Measurements from ENCODE around the gene EXOC6.
"Not testable (repeated sequence)": the region's sequence is repeated elsewhere in the genome, so short reads cannot be mapped to it uniquely, and the experiment has no call there.

EXOC6 gene

DNA sequence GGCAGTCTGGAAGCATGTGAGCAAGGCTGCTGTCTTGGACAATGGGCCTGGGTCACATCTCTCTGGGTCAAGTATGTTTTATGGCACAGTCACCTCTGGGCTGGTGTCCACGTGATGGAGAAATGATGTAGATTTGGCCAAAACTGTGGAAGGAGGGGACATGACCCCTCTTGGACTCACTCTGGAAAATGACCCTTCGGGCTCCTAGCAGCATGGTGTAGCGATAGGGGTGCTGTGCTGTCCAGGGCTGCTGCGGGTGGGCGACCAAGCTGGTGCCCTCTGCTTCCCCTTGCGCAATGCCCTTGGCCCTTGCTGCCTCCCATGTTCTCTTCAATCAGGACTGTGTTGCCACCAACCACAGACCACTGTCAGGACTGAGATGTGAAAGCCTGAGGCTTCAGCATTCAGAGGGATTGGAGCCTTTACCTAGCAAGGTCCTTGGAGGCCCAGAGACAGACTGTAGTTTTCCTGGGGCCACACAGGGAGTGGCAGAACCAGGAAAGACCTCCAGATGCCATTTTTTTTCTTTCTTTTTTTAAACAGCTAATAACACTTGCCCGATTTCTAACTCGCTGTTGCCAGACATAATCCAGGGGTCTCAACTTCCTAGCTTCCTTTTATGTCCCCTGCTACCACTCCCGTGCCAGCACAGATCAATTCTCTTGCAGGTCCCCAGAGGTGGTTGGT lies 231.5 kb downstream of the EXOC6 start:
- DNase-seq (ENCODE audit: low read depth in 3 of 3), result no peak

DNA sequence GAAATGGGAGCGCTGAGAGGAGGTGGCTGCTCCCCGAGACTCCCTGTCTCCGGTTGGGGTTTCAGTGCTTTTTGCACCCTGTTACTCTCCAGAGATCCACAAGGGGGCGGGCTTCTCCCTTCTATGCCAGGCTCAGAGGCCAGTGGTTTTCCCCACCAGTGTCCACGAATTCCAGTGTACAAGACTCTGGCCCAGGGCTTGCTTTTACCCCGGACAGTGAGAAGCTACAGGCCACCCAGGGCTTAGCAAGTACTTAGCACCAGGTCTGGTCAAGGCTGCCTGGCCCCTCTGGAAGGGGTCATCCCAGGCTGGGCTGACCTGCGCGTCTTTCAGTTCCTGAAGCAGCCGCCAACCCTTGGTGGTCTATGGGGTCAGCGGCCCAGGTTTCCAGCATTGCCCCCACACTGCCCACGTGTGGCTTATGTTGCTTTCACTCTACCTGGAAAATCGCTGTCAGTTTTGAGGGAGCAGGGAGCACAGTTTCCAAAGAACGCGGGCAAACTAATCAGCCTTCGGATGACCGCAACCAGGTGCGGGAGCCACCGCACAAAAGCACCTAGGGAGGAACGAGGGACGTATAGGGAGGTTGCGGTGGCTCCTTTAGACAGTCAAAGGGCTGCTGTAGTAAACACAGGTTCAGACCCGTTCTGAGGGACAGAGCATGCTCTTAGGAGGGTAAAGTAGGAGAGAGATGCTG lies 232.2 kb downstream of the EXOC6 start:
- peak in 1 of 3 donors; percentile 28 for DNase-seq (ENCODE audit: low read depth in 3 of 3)

DNA sequence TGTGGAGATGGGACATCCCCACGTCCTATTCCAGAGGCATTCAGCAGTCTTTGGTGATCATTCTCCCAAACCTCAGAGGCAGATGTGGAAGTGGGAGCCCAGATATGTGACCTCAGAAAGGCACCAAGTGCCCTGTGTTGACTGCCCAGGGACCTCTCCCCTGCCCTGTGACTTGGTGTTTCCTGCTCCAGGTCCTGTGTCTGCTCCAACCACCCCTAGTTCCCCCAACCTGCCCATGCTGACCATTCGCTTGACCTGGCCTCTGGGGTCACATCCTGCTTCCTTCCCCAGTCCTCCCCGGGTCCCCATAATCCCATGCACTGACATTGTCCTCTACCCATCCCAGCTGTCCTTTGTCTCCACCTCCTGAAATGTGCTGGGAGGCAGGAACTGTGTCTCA lies 233.0 kb downstream of the EXOC6 start:
- no peak for DNase-seq (ENCODE audit: low read depth in 3 of 3)

DNA sequence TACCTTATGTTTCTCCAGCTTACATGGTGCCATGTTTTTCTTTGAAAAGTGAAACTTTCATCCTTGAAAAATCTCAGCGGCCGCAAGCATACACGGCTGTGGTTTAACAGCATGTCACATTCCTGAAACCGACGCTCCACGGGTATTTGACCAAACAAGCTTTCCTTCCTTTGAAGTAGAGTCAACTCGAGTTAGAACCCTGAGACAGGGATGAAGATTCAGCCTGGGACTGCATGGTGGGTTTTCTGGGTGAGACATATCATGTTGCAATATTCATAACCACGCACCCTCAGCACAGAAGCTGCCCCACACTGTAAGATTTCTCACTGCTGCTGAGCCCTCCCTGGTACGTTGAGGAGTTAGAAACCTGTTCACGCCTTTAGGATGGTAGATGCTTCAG lies 233.5 kb downstream of the EXOC6 start:
- no peak for DNase-seq (ENCODE audit: low read depth in 3 of 3)

DNA sequence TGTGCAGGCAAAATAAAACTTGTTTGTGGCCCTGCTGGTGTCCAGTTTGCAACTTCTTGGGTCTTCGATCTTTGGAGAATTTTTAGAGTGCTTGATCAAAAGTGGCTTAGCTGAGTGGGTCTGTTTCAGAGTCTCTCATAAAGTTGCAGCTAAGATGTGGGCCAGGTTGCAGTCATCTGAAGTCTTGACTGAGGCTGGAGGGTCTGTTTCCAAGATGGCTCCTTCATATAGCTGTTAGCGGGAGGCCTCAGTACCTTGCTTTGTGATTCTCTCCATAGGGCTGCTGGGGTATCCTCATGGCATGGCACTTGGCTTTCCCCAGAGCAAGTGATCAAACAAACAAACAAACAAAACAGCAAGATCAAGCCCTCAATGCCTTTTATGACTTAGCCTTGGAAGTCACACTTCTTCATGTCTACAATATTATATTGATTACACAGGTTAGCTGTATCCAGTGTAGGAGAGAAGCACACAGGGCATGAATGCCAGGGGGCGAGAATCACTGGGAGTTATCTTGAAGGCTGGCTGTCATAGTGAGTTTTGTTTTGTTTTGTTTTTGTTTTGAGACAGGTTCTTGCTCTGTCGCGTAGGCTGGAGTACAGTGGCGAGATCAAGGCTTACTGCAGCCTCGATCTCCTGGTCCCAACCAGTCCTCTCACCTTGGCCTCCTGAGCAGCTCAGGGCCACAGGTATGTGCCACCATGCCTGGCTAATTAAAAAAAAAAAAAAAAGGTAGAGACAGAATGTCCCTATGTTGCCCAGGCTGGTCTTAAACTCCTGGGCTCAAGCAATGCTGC lies 235.6 kb downstream of the EXOC6 start:
- no peak for DNase-seq (ENCODE audit: low read depth in 3 of 3)

DNA sequence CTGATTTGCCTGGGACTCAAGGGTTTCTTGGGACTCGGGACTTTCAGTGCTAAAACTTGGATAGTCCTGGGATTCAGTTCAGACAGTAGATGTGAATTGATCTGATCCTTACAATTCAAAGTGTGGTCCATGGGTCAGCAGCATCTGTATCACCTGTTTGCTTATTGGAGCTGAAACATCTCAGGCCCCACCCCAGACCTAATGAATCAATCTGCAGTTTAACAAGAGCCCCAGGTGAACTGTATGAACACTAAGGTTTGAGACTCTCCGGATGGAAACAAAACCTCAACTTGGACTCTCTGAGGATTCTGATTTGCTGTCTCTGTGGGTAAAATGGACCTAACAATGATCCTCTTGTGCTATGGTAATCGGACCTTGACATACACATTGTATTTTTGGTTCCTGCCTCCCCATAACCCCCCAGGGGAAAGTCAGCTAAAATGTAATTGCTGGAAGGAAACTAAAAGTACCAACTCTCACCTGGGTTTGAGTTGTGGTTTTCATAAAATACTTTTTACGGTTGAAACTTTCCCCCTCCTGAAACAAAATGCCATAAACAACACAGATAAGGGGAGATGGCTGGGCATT lies 237.0 kb downstream of the EXOC6 start:
- no peak for DNase-seq (ENCODE audit: low read depth in 3 of 3)

DNA sequence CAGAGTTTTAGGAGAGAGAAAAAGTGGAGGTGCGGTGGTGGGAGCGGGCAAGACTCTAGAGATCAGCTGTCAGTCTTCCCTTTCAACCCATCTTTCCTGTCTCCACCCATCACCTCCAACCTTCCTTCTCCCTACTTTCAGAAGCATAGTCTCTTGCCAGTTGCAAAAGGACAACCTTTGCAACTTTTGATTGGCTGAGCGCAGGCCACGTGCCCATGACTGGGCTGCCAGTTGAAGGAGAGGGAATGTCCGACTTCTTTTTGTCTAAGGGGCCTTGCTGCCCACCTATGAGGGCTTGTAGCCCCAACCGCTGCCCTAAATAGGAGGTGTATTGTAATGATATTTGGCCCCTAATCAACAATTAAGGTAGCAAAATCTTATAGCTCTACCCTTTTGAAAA lies 238.0 kb downstream of the EXOC6 start:
- no peak for DNase-seq (ENCODE audit: low read depth in 3 of 3)

DNA sequence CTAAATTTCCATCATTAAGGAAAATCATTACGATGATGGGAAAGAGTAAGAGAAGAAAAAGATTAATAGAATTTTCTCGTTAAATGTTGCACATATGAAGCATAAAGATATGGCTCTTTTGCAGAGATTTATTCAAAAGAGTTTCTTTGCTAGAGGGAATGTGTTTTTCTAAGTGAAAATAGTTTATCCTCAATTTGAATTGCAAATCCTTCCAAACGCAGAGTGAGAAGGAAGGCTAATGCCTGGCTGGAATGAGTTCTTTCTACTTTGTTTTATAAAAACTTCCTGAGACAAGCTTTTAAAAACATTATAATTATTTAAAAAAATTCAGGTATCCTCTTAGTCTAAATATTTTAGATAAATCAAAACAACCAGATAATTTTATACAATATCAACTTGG lies 239.5 kb downstream of the EXOC6 start:
- no peak for DNase-seq (ENCODE audit: low read depth in 3 of 3)

DNA sequence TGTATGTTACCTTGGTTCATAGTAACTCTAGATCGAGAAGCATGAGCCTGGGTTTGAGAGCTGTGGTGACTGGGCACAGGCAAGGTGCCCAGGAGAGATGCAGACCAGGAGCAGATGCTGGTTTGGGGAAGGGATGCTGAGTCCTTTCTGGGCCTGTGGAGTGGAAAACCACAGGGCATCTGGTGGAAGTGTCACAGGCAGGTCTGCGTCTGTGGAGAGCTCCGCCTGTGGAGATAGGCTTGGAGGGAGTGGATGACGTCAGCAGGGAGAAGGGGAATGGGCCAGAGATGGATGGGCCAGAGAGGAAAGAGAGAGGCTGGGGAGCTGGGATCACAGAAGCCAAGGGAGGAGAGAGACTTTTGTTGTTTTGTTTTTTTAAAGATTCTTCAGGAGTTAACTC lies 240.1 kb downstream of the EXOC6 start:
- no peak for DNase-seq (ENCODE audit: low read depth in 3 of 3)

DNA sequence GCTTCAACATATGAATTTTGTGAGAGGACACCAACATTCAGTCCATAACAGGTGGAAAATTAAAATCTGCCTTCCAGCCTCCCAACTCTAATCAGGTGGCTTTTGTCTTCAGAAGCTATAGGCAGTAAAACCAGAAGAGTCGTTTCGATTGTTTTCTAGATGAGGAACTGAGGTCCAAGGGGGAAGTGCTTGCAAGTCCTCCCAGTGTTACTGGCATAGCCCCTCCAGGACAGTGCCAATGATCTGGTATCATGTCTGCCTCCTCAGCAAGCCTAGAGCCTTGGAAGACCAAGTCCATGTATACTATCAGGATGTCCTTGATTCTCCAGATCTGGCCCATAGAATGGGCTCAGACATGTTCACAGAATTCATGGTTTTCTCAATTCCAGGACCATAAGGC lies 242.3 kb downstream of the EXOC6 start:
- DNase-seq (ENCODE audit: low read depth in 3 of 3), result no peak

DNA sequence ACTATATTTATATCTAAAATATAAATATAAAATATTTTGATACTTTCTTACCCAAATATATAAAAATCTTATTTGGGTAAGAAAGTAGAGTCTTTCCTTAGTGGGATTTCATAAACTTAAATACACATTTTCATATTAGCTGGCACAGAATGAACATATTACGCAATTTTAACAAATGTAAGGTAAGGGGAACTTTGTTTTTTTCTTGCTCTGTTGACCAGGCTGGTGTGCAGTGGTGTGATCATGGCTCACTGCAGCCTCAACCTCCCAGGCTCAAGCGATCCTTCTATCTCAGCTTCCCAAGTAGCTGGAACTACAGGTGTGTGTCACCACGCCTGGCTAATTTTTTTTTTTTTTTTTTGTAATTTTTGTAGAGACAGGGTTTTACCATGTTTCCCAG lies 243.6 kb downstream of the EXOC6 start:
- no peak for DNase-seq (ENCODE audit: low read depth in 3 of 3)

DNA sequence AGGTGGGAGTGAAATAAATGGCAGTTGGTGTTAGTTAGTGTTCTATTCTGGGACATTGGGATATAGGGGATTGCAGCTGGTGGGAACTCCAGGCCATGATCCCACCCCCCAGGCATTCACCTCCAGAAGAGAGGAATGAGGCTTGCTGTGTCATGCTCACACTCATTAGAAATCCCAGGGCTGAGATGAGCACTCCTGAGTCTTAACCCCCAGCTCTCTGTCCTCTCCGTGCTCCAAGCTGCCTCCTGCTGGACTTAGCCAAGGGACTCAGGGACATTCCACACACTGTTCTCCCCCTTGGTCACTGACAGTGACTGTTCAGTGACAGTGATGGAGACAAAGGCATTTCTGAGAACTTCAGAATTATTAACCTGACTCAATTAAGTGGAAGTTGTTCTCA lies 246.9 kb downstream of the EXOC6 start:
- DNase-seq (ENCODE audit: low read depth in 3 of 3), result no peak

DNA sequence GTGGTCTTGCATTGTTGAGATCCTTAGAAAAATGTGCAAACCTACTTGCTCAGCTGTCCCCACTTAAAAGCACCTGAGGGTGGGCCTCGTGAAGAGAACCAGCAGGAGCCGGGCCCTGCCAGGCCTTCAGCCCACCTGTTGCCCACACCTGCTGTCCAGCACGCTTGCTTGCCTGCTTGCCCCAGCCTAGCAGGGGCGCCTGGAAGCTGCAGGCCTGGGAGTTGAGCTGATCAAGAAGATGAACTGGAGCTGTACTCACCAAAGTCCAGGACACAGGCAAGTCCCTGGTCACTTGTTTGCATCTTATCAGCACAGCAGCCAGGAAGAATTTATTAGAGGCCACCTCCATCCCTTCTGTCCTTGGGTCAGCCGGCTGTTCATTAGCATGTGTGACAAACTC lies 248.6 kb downstream of the EXOC6 start:
- DNase-seq (ENCODE audit: low read depth in 3 of 3), result no peak

DNA sequence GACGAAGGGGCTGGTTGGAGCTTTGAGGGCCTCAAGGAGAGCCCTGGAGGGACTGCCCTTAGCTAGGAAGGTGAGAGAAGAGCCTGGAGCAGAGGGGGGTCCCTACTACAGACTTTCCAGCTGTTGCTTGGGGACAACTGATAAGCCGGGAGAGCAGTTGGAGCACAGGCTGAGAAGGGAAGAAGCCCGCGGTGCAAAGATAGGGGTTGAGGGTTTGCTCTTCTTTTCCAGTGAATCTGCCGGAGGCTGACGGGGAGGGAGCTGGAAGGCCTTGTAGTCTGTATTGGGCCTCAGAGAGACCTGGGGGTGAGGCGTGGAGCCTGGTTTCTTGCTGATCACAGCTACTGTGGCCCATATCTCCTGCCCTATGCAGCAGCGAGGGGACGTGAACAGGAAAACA lies 249.1 kb downstream of the EXOC6 start:
- DNase-seq (ENCODE audit: low read depth in 3 of 3), result no peak

DNA sequence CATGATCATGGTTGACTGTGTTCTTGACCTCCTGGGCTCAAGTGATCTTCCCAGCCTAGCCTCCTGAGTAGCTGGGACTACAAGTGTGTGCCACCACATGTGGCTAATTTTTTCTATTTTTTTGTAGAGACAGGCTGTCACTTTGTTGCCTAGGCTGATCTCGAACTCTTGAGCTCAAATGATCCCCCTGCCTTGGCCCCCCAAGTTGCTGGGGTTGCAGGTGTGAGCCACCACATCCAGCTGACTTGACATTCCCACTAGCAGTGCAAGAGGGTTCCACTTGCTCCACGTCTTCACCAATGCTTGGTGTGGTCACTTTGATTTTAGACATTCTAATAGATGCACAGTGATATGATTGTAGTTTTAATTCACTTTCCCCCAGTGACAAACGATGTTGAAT lies 250.5 kb downstream of the EXOC6 start:
- no peak for DNase-seq (ENCODE audit: low read depth in 3 of 3)

DNA sequence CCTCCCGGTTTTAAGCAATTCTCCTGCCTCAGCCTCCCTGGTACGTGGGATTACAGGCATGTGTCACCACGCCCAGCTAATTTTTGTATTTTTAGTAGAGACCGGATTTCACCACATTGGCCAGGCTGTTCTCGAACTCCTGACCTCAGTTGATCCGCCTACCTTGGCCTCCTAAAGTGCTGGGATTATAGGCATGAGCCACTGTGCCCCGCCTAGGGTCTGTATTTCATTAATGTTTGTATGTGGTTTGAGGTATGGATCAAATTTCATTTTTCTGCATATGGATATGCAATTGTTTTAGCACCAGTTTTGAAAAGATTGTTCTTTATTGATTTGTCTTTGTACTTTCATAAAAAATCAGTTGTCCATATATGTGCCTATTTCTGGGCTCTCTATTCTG lies 251.3 kb downstream of the EXOC6 start:
- no peak for DNase-seq (ENCODE audit: low read depth in 3 of 3)

DNA sequence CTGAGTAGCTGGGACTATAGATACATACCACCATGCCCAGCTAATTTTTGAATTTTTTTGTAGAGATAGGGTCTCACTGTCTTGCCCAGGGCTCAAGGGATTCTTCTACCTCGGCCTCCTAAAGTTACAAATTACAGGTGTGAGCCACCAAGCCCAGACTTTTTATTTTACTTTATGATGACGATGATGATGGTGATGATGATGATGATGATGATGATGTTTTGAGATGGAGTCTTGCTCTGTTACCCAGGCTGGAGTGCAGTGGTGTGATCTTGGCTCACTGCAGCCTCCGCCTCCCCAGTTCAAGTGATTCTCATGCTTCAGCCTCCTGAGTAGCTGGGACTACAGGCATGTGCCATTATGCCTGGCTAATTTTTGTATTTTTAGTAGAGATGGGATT lies 252.8 kb downstream of the EXOC6 start:
- DNase-seq (ENCODE audit: low read depth in 3 of 3), result not testable (repeated sequence)

DNA sequence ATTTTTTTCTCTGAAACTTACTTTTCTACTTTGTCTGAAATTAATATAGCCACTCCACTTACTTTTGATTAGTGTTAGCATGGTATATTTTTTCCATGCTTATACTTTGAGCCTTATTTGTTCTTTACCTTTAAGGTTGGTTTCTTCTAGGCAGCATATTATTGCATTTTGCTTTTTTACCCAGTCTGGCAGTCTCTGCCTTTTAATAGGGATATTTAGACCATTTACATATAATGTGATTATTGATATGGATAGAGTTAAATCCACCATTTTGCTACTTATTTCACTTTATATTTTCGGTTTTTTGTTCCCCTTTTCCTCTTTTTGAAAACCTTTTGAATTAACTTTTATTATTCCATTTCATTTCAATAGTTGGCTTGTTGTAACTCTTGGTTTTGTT lies 255.6 kb downstream of the EXOC6 start:
- DNase-seq (ENCODE audit: low read depth in 3 of 3), result no peak

DNA sequence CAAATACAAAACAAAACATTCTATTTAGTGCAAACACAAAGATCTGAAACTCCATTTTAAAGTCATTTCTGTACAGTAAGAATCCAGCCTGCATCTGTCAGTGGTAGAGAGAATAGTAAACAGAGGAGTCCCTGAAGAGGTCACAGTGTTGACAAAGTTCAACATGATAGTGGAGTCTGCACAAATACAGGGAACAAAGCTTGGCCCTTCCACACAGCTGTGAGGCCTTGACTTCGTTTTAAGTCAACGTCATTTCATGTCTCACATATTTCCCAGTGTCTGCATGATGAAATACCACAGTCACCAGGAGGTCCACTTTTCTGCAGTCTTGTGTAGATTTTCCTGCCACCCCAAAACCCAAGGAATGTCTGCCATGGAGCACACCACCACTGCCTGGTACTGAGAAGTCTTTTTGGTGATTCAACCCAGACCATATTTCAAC lies 258.3 kb downstream of the EXOC6 start:
- DNase-seq (ENCODE audit: low read depth in 3 of 3), result no peak
